GM19099 (cell line): ENCODE results near the gene TIMP3.

Source experiments
- POLR2A ChIP-seq: IDR thresholded peaks from 3 replicates; pipeline ENCODE4 v1.6.1; 2011; ENCODE audit warnings: low read depth; ENCODE audit not compliant: insufficient read length; ENCODE audit errors: extremely low read depth

TIMP3 gene

DNA sequence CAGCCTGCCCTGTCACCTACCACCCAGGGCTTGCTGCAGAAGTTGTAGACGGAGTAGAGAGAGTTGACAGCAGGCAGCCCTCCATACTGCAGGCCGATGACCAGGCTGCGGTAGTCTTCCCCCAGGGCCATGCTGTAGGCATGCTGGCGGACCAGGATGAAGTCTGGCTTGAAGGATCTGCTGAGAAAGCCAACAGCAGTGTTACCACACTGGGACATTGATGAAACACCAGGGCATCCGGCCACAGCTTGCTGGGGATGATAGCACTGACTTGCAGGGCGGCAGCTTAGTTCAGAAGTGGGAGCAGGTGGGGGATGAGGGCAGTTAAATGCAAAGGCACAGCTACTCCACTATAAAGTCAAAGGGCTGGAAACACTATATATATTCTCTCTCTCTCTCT is 67.4 kb downstream of the TIMP3 start:
- no peak for TF ChIP-seq POLR2A

DNA sequence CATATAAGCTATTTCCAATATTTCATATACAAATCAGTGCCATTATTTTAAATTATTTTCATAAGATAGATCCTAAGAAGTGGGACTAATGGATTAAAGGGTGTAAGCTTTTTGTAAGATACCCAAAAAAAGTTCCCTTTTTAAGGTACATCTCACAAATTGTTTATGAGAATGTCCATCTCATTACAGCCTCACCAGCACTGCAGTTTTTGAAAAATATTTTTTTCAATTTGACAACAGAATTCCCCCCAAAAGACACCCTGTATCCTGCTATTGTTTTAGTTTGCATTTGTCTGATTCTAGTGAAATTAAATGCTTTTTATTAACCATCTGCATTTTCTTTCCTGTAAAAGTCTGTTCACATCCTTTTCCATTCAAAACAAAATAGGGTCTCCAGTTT is 69.0 kb downstream of the TIMP3 start:
- TF ChIP-seq POLR2A: no peak

- TF ChIP-seq POLR2A: no peak
These were observed 72.9 kb downstream of the TIMP3 start for GRCh38 chr22:32874385-32874784.

- no peak for TF ChIP-seq POLR2A
These were observed 73.5 kb downstream of the TIMP3 start for GRCh38 chr22:32874976-32875375.

- TF ChIP-seq POLR2A: no peak
These were observed 75.0 kb downstream of the TIMP3 start for GRCh38 chr22:32876516-32876915.

- TF ChIP-seq POLR2A: no peak
These were observed 75.7 kb downstream of the TIMP3 start for GRCh38 chr22:32877196-32877595.

GRCh38 chr22:32879550-32879949 is 78.0 kb downstream of the TIMP3 start:
- no peak for TF ChIP-seq POLR2A

DNA sequence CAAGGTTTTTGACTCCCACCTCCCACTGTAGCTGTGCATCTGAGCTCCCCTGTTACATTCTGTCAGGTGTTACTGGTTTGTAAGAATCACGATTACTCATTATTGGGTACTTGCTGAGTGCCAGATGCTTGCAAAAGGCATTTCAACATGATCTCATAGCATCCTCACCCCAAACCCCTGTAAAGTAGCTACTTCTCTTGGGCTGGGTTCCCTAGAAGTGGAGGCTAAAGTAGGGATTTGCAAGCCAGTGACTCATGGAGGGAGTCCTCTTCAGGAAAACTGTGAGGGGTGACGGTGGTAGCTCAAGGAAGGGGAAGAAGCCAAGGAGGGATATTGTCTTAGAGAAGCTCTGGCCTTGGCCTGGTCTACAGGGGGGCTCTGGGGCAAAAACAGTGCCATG is 78.6 kb downstream of the TIMP3 start:
- no peak for TF ChIP-seq POLR2A

DNA sequence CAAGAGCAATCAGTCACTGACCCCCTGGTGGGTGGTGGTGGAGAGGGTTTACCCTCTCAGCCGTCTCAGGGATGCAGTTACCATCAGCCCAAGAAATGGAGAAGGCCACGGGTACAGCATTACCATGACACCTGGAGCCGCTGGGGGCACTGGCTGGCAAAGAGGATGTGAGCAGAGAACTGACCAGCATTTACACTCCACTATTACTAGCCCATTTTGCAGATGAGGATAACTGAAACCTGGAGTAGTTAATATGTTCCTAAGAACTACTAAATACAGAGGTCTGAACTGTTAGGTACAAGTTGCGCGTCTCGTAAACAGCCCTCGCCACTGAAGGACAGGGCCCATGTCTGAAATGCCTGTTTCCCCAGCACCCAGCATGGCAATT is 79.0 kb downstream of the TIMP3 start:
- no peak for TF ChIP-seq POLR2A

- no peak for TF ChIP-seq POLR2A
These were observed 79.5 kb downstream of the TIMP3 start for GRCh38 chr22:32880893-32881596.

DNA sequence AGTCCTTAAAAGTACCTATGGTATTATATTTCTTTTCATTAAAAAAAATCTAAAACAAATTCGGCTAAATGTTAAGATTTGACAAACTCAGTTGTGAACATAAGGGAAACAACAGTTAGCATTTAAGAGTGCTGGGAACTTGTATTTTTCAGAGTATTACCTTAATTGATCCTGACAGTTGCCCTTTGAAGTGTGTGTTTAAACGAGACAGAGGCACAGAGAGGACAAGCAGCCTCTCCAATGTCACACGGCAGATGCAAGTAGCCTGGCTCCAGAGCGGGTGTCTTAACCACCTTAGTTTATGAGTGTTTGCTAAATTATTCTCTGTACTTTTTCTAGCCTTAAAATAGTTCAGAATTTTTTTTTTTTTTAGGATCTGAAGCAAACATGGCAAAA is 80.9 kb downstream of the TIMP3 start:
- no peak for TF ChIP-seq POLR2A

GRCh38 chr22:32882774-32883530 is 81.4 kb downstream of the TIMP3 start:
- TF ChIP-seq POLR2A: no peak

DNA sequence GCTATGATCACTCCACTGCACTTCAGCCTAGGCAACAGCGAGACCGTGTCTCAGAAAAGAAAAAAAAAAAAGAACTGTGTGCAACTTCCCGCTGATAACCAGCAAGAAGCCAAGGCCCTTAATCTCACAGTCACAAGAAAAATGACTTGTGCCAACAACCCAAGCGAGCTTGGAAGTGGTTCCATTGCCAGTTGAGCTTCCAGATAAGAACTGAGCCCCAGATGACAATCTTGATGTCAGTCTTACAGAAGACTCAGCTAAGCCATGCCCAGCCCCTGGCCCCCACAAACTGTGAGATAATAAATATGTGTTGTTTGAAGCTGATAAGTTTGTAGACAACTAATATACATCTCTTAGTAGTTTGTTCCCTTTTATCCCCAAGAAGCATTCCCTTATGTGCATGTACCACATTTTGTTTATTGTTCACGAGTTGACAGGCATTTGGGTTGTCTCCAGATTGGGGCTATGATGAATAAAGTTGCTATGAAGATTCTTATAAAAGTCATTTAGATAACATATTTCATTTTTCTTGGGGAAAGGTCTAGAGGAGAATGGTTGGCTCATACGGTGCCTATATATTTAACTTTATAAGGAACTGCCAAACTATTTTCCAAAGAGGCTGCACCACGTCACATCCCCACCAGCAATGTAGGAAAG is 85.9 kb downstream of the TIMP3 start:
- TF ChIP-seq POLR2A: no peak

DNA sequence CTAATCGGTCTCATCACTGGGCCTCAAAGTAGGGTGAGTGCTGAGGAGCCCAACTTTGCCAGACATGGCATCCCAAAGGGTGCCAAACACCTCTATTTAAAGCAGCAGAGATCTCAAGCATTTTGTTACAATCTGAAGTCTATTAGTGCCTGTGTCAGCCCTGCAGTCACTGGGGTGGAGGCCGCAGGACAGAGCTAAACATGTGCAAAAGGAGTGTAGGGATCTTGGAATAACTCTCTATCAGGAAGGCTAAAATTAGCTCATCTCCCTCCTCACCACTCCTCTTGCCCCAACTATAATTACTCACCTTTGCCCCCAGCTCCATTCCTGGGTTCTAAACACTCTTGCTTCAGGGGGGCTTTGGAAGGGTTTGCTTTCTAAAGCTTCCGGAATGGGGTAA is 87.5 kb downstream of the TIMP3 start:
- TF ChIP-seq POLR2A: no peak

- TF ChIP-seq POLR2A: no peak
These were observed 95.4 kb downstream of the TIMP3 start for GRCh38 chr22:32896891-32897290.

- no peak for TF ChIP-seq POLR2A
These were observed 95.9 kb downstream of the TIMP3 start for GRCh38 chr22:32897400-32897799.

- TF ChIP-seq POLR2A: no peak
These were observed 99.6 kb downstream of the TIMP3 start for GRCh38 chr22:32900886-32901635.
